BJ (cell line): ENCODE results near the gene CENPP. TPM values are rescaled to one million over a fixed set of nuclear protein-coding genes. Genes with fewer than 3 reads are reported as not detected.

Source experiments
- CTCF ChIA-PET: fragments of 350-600 bp; formaldehyde crosslinking; extraction: SDS; loops from one replicate; lab custom pipeline; 2021; ENCODE audit warnings: antibody characterized with exemption, inconsistent platforms; lab: Yijun Ruan, JAX
- POLR2A ChIA-PET: fragments of 300-600 bp; sonication (Branson Sonifier 250); formaldehyde crosslinking; extraction: SDS; loops from one replicate; lab custom pipeline; 2021; ENCODE audit warnings: antibody characterized with exemption; lab: Charles Lee
- DNase-seq: peaks from one replicate; pipeline ENCODE4 v3.0.0-alpha.2; 2011; ENCODE audit warnings: low read depth
- H3K27me3 ChIP-seq: 2 replicates; pipeline ENCODE4 v1.6.0; 2011; ENCODE audit warnings: low read length; ENCODE audit not compliant: control insufficient read depth, insufficient read depth
- H3K36me3 ChIP-seq: 2 replicates; pipeline ENCODE4 v1.5.1; 2011; ENCODE audit warnings: low read length; ENCODE audit not compliant: control insufficient read depth, insufficient read depth
- H3K4me3 ChIP-seq: 2 replicates; pipeline ENCODE4 v1.5.1; 2011; ENCODE audit warnings: low read depth, mild to moderate bottlenecking, control low read depth, low read length
- CTCF ChIP-seq: IDR thresholded peaks from 2 replicates; pipeline ENCODE4 v1.5.1; 2011; ENCODE audit warnings: low read depth, mild to moderate bottlenecking, control low read depth, inconsistent platforms, low read length, moderate library complexity; ENCODE audit not compliant: insufficient read depth
- polyA plus RNA-seq: library from polyadenylated mRNA; depleted of rRNA; stranded (reverse); fragments of >200 nt; gene quantifications from 2 replicates; pipeline ENCODE4 v1.2.3, GENCODE V29; 2011

The CENPP gene
- polyA plus RNA-seq, 1 experiment, result 1.3 TPM

GRCh38 chr9:92289708-92290390 lies 35.9 kb upstream of the CENPP start:
- TF ChIP-seq CTCF, result no peak
- ChIA-PET POLR2A (no interaction called here), CTCF (interaction anchor here (1.6 to 4.6 kb wide), 2 partner anchors 10 to 151 kb away, joined by 6 to 29 read pairs; no protein-coding TSS in a partner anchor)
- H3K4me3 ChIP-seq, result no peak overlapping the region
- H3K36me3 ChIP-seq, result peaks cover 5% of the 10 kb centered on the region
- DNase-seq, result peak; percentile 18
- H3K27me3 ChIP-seq, result no peaks in the 10 kb centered on the region

- Histone ChIP-seq H3K4me3 (no peak overlapping the region), H3K36me3 (peaks cover 2% of the 10 kb centered on the region), H3K27me3 (no peaks in the 10 kb centered on the region)
- DNase-seq, result no peak
- CTCF ChIA-PET, result interaction anchor here (0.9 to 4.6 kb wide), 3 partner anchors 12 to 156 kb away, joined by 3 to 29 read pairs (median 4); no protein-coding TSS in a partner anchor
- TF ChIP-seq CTCF, result no peak
- POLR2A ChIA-PET, result no interaction called here
Measured at GRCh38 chr9:92290785-92291429, 34.8 kb upstream of the CENPP start.

- no peak for TF ChIP-seq CTCF
- DNase-seq, result no peak
- H3K27me3 ChIP-seq, result no peaks in the 10 kb centered on the region
- H3K4me3 ChIP-seq, result 0 out of 2 replicates have a peak overlapping the region, but pooled peaks have one; percentile 2
- POLR2A ChIA-PET, result no interaction called here
- CTCF ChIA-PET, result interaction anchor here (0.9 to 4.6 kb wide), 3 partner anchors 13 to 157 kb away, joined by 3 to 29 read pairs (median 4); no protein-coding TSS in a partner anchor
- peaks cover 2% of the 10 kb centered on the region; the same call in 1 of the 2 replicates for H3K36me3 ChIP-seq
Measured at GRCh38 chr9:92291577-92291976, 34.2 kb upstream of the CENPP start.

- CTCF ChIA-PET, result interaction anchor here (4.6 kb wide), 1 partner anchor 153 kb away, joined by 29 read pairs; no protein-coding TSS in a partner anchor
- peak overlapping the region; percentile 85 for H3K4me3 ChIP-seq
- H3K27me3 ChIP-seq, result no peaks in the 10 kb centered on the region
- TF ChIP-seq CTCF, result no peak
- peaks cover 2% of the 10 kb centered on the region; the same call in 1 of the 2 replicates for H3K36me3 ChIP-seq
- POLR2A ChIA-PET, result no interaction called here
- DNase-seq, result no peak
Measured at GRCh38 chr9:92292338-92293074, 33.2 kb upstream of the CENPP start.

- DNase-seq, result no peak
- peak overlapping the region; percentile 85 for H3K4me3 ChIP-seq
- ChIA-PET CTCF (no interaction called here), POLR2A (no interaction called here)
- no peak for TF ChIP-seq CTCF
- H3K27me3 ChIP-seq, result no peaks in the 10 kb centered on the region
- no peaks in the 10 kb centered on the region for H3K36me3 ChIP-seq
Measured at GRCh38 chr9:92293075-92293354, 32.7 kb upstream of the CENPP start.
